ENCODE data around the gene CRCP. TPM values are rescaled to one million over a fixed set of nuclear protein-coding genes. Genes with fewer than 3 reads are reported as not detected.

The CRCP gene
- total and polyA plus RNA-seq, 2 experiments from 2014 or later = 36.1 to 43.4 TPM

GRCh38 chr7:66198956-66199355, 84.3 kb downstream of the CRCP start:
- Histone ChIP-seq H2AFZ (peak overlapping the region; percentile 76), H3F3A (replicated peaks; ENCODE audit: low read depth) (no peaks in the 10 kb centered on the region)
- no peak for DNase-seq (ENCODE audit: low spot score)

More at GRCh38 chr7:66198956-66199355, 84.3 kb downstream of the CRCP start:
- no peaks in the 10 kb centered on the region; the same call in 2 of the 3 replicates for H3K9me3 Mint-ChIP-seq
- no peaks in the 10 kb centered on the region for H3K36me3 Mint-ChIP-seq (ENCODE audit: low read depth)
- Histone ChIP-seq H3K4me1 (ENCODE audit: insufficient read depth) (peaks cover 5% of the 10 kb centered on the region; the same call in 1 of the 2 replicates), H3K27ac (ENCODE audit: low read depth) (no peak overlapping the region), H3K79me2 (replicated peaks; ENCODE audit: insufficient read depth) (no peaks in the 10 kb centered on the region), H3K36me3 (ENCODE audit: insufficient read depth) (no peaks in the 10 kb centered on the region), H3K27me3 (ENCODE audit: insufficient read depth) (no peaks in the 10 kb centered on the region), H3K4me3 (no peak overlapping the region), H4K20me1 (replicated peaks; ENCODE audit: insufficient read depth) (no peaks in the 10 kb centered on the region), H3K4me2 (no peak overlapping the region), H3K9me2 (ENCODE audit: insufficient read depth) (no peaks in the 10 kb centered on the region)
- no peak for TF ChIP-seq POLR2AphosphoS5 (IDR thresholded peaks at IDR 0.05; ENCODE audit: low read depth)
- TF ChIP-seq REST (IDR thresholded peaks at IDR 0.05; ENCODE audit: unreplicated experiment) = no peak
- TF ChIP-seq ZNF114 (CRISPR knock-in tag; IDR thresholded peaks at IDR 0.05) = no peak
- no peak for TF ChIP-seq EZH2phosphoT487 (IDR thresholded peaks at IDR 0.05; ENCODE audit: unreplicated experiment)
- no peak for TF ChIP-seq EZH2 (IDR thresholded peaks at IDR 0.05; ENCODE audit: low read depth, unreplicated experiment)
- TF ChIP-seq ETS1 (IDR thresholded peaks at IDR 0.05) = no peak
- no peak for TF ChIP-seq ZNF331 (CRISPR knock-in tag; IDR thresholded peaks at IDR 0.05; ENCODE audit: low read depth)
- no peak for TF ChIP-seq STAT1 (IDR thresholded peaks at IDR 0.05; ENCODE audit: unreplicated experiment)
- TF ChIP-seq, protein P1, sequence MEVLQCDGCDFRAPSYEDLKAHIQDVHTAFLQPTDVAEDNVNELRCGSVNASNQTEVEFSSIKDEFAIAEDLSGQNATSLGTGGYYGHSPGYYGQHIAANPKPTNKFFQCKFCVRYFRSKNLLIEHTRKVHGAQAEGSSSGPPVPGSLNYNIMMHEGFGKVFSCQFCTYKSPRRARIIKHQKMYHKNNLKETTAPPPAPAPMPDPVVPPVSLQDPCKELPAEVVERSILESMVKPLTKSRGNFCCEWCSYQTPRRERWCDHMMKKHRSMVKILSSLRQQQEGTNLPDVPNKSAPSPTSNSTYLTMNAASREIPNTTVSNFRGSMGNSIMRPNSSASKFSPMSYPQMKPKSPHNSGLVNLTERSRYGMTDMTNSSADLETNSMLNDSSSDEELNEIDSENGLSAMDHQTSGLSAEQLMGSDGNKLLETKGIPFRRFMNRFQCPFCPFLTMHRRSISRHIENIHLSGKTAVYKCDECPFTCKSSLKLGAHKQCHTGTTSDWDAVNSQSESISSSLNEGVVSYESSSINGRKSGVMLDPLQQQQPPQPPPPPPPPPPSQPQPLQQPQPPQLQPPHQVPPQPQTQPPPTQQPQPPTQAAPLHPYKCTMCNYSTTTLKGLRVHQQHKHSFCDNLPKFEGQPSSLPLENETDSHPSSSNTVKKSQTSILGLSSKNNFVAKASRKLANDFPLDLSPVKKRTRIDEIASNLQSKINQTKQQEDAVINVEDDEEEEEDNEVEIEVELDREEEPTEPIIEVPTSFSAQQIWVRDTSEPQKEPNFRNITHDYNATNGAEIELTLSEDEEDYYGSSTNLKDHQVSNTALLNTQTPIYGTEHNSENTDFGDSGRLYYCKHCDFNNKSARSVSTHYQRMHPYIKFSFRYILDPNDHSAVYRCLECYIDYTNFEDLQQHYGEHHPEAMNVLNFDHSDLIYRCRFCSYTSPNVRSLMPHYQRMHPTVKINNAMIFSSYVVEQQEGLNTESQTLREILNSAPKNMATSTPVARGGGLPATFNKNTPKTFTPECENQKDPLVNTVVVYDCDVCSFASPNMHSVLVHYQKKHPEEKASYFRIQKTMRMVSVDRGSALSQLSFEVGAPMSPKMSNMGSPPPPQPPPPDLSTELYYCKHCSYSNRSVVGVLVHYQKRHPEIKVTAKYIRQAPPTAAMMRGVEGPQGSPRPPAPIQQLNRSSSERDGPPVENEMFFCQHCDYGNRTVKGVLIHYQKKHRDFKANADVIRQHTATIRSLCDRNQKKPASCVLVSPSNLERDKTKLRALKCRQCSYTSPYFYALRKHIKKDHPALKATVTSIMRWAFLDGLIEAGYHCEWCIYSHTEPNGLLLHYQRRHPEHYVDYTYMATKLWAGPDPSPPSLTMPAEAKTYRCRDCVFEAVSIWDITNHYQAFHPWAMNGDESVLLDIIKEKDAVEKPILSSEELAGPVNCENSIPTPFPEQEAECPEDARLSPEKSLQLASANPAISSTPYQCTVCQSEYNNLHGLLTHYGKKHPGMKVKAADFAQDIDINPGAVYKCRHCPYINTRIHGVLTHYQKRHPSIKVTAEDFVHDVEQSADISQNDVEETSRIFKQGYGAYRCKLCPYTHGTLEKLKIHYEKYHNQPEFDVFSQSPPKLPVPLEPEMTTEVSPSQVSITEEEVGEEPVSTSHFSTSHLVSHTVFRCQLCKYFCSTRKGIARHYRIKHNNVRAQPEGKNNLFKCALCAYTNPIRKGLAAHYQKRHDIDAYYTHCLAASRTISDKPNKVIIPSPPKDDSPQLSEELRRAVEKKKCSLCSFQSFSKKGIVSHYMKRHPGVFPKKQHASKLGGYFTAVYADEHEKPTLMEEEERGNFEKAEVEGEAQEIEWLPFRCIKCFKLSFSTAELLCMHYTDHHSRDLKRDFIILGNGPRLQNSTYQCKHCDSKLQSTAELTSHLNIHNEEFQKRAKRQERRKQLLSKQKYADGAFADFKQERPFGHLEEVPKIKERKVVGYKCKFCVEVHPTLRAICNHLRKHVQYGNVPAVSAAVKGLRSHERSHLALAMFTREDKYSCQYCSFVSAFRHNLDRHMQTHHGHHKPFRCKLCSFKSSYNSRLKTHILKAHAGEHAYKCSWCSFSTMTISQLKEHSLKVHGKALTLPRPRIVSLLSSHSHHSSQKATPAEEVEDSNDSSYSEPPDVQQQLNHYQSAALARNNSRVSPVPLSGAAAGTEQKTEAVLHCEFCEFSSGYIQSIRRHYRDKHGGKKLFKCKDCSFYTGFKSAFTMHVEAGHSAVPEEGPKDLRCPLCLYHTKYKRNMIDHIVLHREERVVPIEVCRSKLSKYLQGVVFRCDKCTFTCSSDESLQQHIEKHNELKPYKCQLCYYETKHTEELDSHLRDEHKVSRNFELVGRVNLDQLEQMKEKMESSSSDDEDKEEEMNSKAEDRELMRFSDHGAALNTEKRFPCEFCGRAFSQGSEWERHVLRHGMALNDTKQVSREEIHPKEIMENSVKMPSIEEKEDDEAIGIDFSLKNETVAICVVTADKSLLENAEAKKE (CRISPR knock-in tag; IDR thresholded peaks at IDR 0.05) = no peak
- no peak for TF ChIP-seq CREB1 (CRISPR knock-in tag; IDR thresholded peaks at IDR 0.05; ENCODE audit: low read depth)
- TF ChIP-seq JUNB (IDR thresholded peaks at IDR 0.05; ENCODE audit: unreplicated experiment) = no peak
- TF ChIP-seq NANOG (IDR thresholded peaks at IDR 0.05; ENCODE audit: borderline replicate concordance) = no peak
- TF ChIP-seq, protein P2, sequence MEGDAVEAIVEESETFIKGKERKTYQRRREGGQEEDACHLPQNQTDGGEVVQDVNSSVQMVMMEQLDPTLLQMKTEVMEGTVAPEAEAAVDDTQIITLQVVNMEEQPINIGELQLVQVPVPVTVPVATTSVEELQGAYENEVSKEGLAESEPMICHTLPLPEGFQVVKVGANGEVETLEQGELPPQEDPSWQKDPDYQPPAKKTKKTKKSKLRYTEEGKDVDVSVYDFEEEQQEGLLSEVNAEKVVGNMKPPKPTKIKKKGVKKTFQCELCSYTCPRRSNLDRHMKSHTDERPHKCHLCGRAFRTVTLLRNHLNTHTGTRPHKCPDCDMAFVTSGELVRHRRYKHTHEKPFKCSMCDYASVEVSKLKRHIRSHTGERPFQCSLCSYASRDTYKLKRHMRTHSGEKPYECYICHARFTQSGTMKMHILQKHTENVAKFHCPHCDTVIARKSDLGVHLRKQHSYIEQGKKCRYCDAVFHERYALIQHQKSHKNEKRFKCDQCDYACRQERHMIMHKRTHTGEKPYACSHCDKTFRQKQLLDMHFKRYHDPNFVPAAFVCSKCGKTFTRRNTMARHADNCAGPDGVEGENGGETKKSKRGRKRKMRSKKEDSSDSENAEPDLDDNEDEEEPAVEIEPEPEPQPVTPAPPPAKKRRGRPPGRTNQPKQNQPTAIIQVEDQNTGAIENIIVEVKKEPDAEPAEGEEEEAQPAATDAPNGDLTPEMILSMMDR (conservative IDR thresholded peaks at IDR 0.05; ENCODE audit: low read depth in 2 of 2) = no peak
- no peak overlapping the region for H3K27ac Mint-ChIP-seq
- H3K27me3 Mint-ChIP-seq (ENCODE audit: insufficient read depth, low read depth, poor library complexity) = peaks cover 11% of the 10 kb centered on the region
- no peak overlapping the region for H3K4me3 Mint-ChIP-seq
- peak; percentile 55 for ATAC-seq
- H3K4me1 Mint-ChIP-seq = peaks cover 7% of the 10 kb centered on the region; the same call in 2 of the 3 replicates
